Gastrocnemius medialis (tissue), 4 donors: ENCODE data around the gene LDB1.

Source experiments
- CTCF ChIP-seq, 5 experiments: fragments of 450-650 bp in 3 of 5; fragments of 200-600 bp in 2 of 5; sonication (generic) in 2 of 5; IDR thresholded peaks in 4 of 5; conservative IDR thresholded peaks in 1 of 5; 1 replicate in 4 of 5; 2 replicates in 1 of 5; pipeline ENCODE4 v1.5.1; 2016 to 2019; ENCODE audit warnings: antibody characterized with exemption in 5 of 5, mild to moderate bottlenecking in 3 of 5, moderate library complexity in 3 of 5
- POLR2A ChIP-seq, 2 donors: fragments of 450-650 bp; IDR thresholded peaks; one replicate each; pipeline ENCODE4 v1.6.1; 2017; ENCODE audit warnings: antibody characterized with exemption in 2 of 2, mild to moderate bottlenecking in 2 of 2, moderate library complexity in 2 of 2

GRCh38 chr10:102135956-102136526, 15.9 kb upstream of the LDB1 start:
- TF ChIP-seq CTCF (IDR thresholded peaks at IDR 0.05 in 4 of 5, conservative IDR thresholded peaks at IDR 0.05 in 1 of 5) = no peak
- TF ChIP-seq POLR2A (IDR thresholded peaks at IDR 0.05) = no peak
